HAP-1 (cell line): ENCODE data around the gene LZTS2.

Experiments used
- DNase-seq, 2 experiments: peaks; one replicate each; pipeline ENCODE4 v3.0.0-alpha.2; 2016 to 2020; ENCODE audit warnings: low spot score in 2 of 2
- H3K27me3 ChIP-seq: fragments of 250-450 bp; sonication (Bioruptor Pico); 2 replicates; pipeline ENCODE4 v1.5.1; 2020; ENCODE audit warnings: low read depth, mild to moderate bottlenecking, moderate library complexity
- H3K36me3 ChIP-seq: fragments of 250-450 bp; sonication (Bioruptor Pico); replicated peaks from 2 replicates; pipeline ENCODE4 v1.5.1; 2020; ENCODE audit warnings: mild to moderate bottlenecking
- H3K4me1 ChIP-seq: fragments of 250-450 bp; sonication (Bioruptor Pico); 2 replicates; pipeline ENCODE4 v1.5.1; 2020; ENCODE audit warnings: mild to moderate bottlenecking
- H3K4me3 ChIP-seq: fragments of 250-450 bp; sonication (Bioruptor Pico); 2 replicates; pipeline ENCODE4 v1.5.1; 2020; ENCODE audit warnings: mild to moderate bottlenecking, moderate library complexity
- H3K9me3 ChIP-seq: fragments of 250-450 bp; sonication (Bioruptor Pico); 2 replicates; pipeline ENCODE4 v1.5.1; 2020; ENCODE audit warnings: mild to moderate bottlenecking, moderate library complexity
- in situ Hi-C: fragments of 300-500 bp; cut with MboI; formaldehyde crosslinking; loops from 3 replicates; pipeline ENCODE4 v1.14.3; 2020; ENCODE audit warnings: low sequenced_read_pairs, inconsistent platforms, mixed read lengths

The LZTS2 gene

GRCh38 chr10:100998183-100998990, 1.2 kb upstream of the LZTS2 start:
- peak overlapping the region; percentile 74 for H3K4me3 ChIP-seq
- H3K4me1 ChIP-seq, result peaks cover 27% of the 10 kb centered on the region
- H3K36me3 ChIP-seq, result peaks cover 31% of the 10 kb centered on the region
- no peaks in the 10 kb centered on the region for H3K9me3 ChIP-seq
- in situ Hi-C loops, result no loop called here
- no peaks in the 10 kb centered on the region for H3K27me3 ChIP-seq
- DNase-seq, result peak; percentile 73 to 94

- no peaks in the 10 kb centered on the region for H3K9me3 ChIP-seq
- DNase-seq, result peak; percentile 61 to 86
- H3K4me3 ChIP-seq, result peak overlapping the region; percentile 74
- in situ Hi-C loops, result no loop called here
- peaks cover 27% of the 10 kb centered on the region for H3K4me1 ChIP-seq
- H3K36me3 ChIP-seq, result peaks cover 31% of the 10 kb centered on the region
- H3K27me3 ChIP-seq, result no peaks in the 10 kb centered on the region
These were observed 442 bp upstream of the LZTS2 start for GRCh38 chr10:100998991-100999741.

- in situ Hi-C loops, result no loop called here
- H3K36me3 ChIP-seq, result peaks cover 34% of the 10 kb centered on the region
- peak overlapping the region; percentile 74 for H3K4me3 ChIP-seq
- H3K4me1 ChIP-seq, result peaks cover 27% of the 10 kb centered on the region
- H3K27me3 ChIP-seq, result no peaks in the 10 kb centered on the region
- no peaks in the 10 kb centered on the region for H3K9me3 ChIP-seq
- peak; percentile 12 to 44 for DNase-seq
These were observed 713 bp downstream of the LZTS2 start for GRCh38 chr10:101000127-101000914.

GRCh38 chr10:101000915-101001658, 1.5 kb downstream of the LZTS2 start:
- Histone ChIP-seq H3K27me3 (no peaks in the 10 kb centered on the region), H3K9me3 (no peaks in the 10 kb centered on the region), H3K4me3 (peak overlapping the region; percentile 74), H3K4me1 (peaks cover 27% of the 10 kb centered on the region), H3K36me3 (peaks cover 39% of the 10 kb centered on the region)
- in situ Hi-C loops, result no loop called here
- peak in 1 of 2 experiments; percentile 40 for DNase-seq

- Histone ChIP-seq H3K4me1 (peaks cover 24% of the 10 kb centered on the region), H3K4me3 (no peak overlapping the region; the same call in 1 of the 2 replicates), H3K27me3 (no peaks in the 10 kb centered on the region), H3K36me3 (peaks cover 43% of the 10 kb centered on the region), H3K9me3 (no peaks in the 10 kb centered on the region)
- in situ Hi-C loops, result no loop called here
- DNase-seq, result no peak
These were observed 2.0 kb downstream of the LZTS2 start for GRCh38 chr10:101001659-101002035.

GRCh38 chr10:101002456-101002855, 2.8 kb downstream of the LZTS2 start:
- no peak overlapping the region for H3K4me3 ChIP-seq
- no peak for DNase-seq
- H3K27me3 ChIP-seq, result no peaks in the 10 kb centered on the region
- peaks cover 22% of the 10 kb centered on the region for H3K4me1 ChIP-seq
- no peaks in the 10 kb centered on the region for H3K9me3 ChIP-seq
- peaks cover 49% of the 10 kb centered on the region for H3K36me3 ChIP-seq
- in situ Hi-C loops, result no loop called here

- in situ Hi-C loops, result no loop called here
- no peak overlapping the region for H3K4me3 ChIP-seq
- H3K27me3 ChIP-seq, result no peaks in the 10 kb centered on the region
- no peak for DNase-seq
- peaks cover 13% of the 10 kb centered on the region for H3K4me1 ChIP-seq
- no peaks in the 10 kb centered on the region for H3K9me3 ChIP-seq
- H3K36me3 ChIP-seq, result peaks cover 50% of the 10 kb centered on the region
These were observed 4.1 kb downstream of the LZTS2 start for GRCh38 chr10:101003639-101004206.

GRCh38 chr10:101005361-101005760, 5.8 kb downstream of the LZTS2 start:
- Histone ChIP-seq H3K27me3 (no peaks in the 10 kb centered on the region), H3K36me3 (peaks cover 50% of the 10 kb centered on the region), H3K9me3 (no peaks in the 10 kb centered on the region), H3K4me3 (no peak overlapping the region), H3K4me1 (peaks cover 8% of the 10 kb centered on the region)
- DNase-seq, result no peak
- in situ Hi-C loops, result no loop called here

- Histone ChIP-seq H3K36me3 (peaks cover 50% of the 10 kb centered on the region), H3K27me3 (no peaks in the 10 kb centered on the region), H3K9me3 (no peaks in the 10 kb centered on the region), H3K4me3 (no peak overlapping the region), H3K4me1 (peaks cover 3% of the 10 kb centered on the region)
- in situ Hi-C loops, result no loop called here
- DNase-seq, result no peak
These were observed 6.4 kb downstream of the LZTS2 start for GRCh38 chr10:101005869-101006567.

- H3K36me3 ChIP-seq, result peaks cover 50% of the 10 kb centered on the region
- DNase-seq, result no peak
These were observed 7.0 kb downstream of the LZTS2 start for GRCh38 chr10:101006593-101007098.

GRCh38 chr10:101007099-101007711, 7.6 kb downstream of the LZTS2 start:
- Histone ChIP-seq H3K36me3 (peaks cover 46% of the 10 kb centered on the region), H3K4me3 (no peak overlapping the region), H3K9me3 (no peaks in the 10 kb centered on the region), H3K4me1 (no peaks in the 10 kb centered on the region), H3K27me3 (no peaks in the 10 kb centered on the region)
- in situ Hi-C loops, result no loop called here
- DNase-seq, result no peak

More at GRCh38 chr10:101006593-101007098, 7.0 kb downstream of the LZTS2 start:
- no peaks in the 10 kb centered on the region for H3K9me3 ChIP-seq
- no peaks in the 10 kb centered on the region; the same call in 1 of the 2 replicates for H3K4me1 ChIP-seq
- no peak overlapping the region for H3K4me3 ChIP-seq
- in situ Hi-C loops, result no loop called here
- H3K27me3 ChIP-seq, result no peaks in the 10 kb centered on the region
